BJ (cell line): ENCODE measurements around the gene STS. TPM values are rescaled to one million over a fixed set of nuclear protein-coding genes. Genes with fewer than 3 reads are reported as not detected.

Experiments used
- CTCF ChIA-PET: fragments of 350-600 bp; formaldehyde crosslinking; extraction: SDS; loops from one replicate; lab custom pipeline; 2021; ENCODE audit warnings: antibody characterized with exemption, inconsistent platforms; lab: Yijun Ruan, JAX
- POLR2A ChIA-PET: fragments of 300-600 bp; sonication (Branson Sonifier 250); formaldehyde crosslinking; extraction: SDS; loops from one replicate; lab custom pipeline; 2021; ENCODE audit warnings: antibody characterized with exemption; lab: Charles Lee
- DNase-seq: peaks from one replicate; pipeline ENCODE4 v3.0.0-alpha.2; 2011; ENCODE audit warnings: low read depth
- H3K27me3 ChIP-seq: 2 replicates; pipeline ENCODE4 v1.6.0; 2011; ENCODE audit warnings: low read length; ENCODE audit not compliant: control insufficient read depth, insufficient read depth
- H3K36me3 ChIP-seq: 2 replicates; pipeline ENCODE4 v1.5.1; 2011; ENCODE audit warnings: low read length; ENCODE audit not compliant: control insufficient read depth, insufficient read depth
- H3K4me3 ChIP-seq: 2 replicates; pipeline ENCODE4 v1.5.1; 2011; ENCODE audit warnings: low read depth, mild to moderate bottlenecking, control low read depth, low read length
- polyA plus RNA-seq: library from polyadenylated mRNA; depleted of rRNA; stranded (reverse); fragments of >200 nt; gene quantifications from 2 replicates; pipeline ENCODE4 v1.2.3, GENCODE V29; 2011
- TF ChIP-seq, protein P1 (sequence below): IDR thresholded peaks from 2 replicates; pipeline ENCODE4 v1.5.1; 2011; ENCODE audit warnings: low read depth, mild to moderate bottlenecking, control low read depth, inconsistent platforms, low read length, moderate library complexity; ENCODE audit not compliant: insufficient read depth

STS gene
- polyA plus RNA-seq, 1 experiment, result 11.8 TPM

DNA sequence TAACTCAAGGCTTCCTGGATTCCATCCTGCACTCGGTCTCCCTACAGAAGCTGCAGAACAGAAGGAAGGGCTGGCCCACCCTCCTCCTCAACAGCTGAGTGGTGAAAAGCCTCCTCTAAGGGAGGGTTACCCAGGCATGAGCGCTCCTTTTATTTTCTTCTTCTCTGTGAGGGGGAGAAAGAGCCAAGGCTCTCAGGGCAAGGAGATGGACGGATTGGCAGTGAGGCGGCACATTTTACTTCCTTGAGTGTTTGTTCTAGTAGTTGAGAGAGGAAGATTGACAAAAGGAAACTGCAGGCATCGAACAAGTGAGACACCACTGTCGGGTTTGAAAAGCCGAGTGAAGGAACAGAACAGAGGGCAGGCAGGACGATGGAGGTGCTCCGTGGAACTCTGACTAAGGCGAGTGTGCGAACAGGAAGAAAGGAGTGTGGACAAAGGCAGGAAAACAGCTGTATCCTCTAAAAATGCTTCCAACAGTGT lies 38.4 kb upstream of the STS start:
- TF ChIP-seq, protein P1, sequence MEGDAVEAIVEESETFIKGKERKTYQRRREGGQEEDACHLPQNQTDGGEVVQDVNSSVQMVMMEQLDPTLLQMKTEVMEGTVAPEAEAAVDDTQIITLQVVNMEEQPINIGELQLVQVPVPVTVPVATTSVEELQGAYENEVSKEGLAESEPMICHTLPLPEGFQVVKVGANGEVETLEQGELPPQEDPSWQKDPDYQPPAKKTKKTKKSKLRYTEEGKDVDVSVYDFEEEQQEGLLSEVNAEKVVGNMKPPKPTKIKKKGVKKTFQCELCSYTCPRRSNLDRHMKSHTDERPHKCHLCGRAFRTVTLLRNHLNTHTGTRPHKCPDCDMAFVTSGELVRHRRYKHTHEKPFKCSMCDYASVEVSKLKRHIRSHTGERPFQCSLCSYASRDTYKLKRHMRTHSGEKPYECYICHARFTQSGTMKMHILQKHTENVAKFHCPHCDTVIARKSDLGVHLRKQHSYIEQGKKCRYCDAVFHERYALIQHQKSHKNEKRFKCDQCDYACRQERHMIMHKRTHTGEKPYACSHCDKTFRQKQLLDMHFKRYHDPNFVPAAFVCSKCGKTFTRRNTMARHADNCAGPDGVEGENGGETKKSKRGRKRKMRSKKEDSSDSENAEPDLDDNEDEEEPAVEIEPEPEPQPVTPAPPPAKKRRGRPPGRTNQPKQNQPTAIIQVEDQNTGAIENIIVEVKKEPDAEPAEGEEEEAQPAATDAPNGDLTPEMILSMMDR, result no peak
- CTCF ChIA-PET, result interaction anchor here (0.6 kb wide), 1 partner anchor 217 kb away, joined by 3 read pairs; no protein-coding TSS in a partner anchor
- H3K4me3 ChIP-seq, result no peak overlapping the region

DNA sequence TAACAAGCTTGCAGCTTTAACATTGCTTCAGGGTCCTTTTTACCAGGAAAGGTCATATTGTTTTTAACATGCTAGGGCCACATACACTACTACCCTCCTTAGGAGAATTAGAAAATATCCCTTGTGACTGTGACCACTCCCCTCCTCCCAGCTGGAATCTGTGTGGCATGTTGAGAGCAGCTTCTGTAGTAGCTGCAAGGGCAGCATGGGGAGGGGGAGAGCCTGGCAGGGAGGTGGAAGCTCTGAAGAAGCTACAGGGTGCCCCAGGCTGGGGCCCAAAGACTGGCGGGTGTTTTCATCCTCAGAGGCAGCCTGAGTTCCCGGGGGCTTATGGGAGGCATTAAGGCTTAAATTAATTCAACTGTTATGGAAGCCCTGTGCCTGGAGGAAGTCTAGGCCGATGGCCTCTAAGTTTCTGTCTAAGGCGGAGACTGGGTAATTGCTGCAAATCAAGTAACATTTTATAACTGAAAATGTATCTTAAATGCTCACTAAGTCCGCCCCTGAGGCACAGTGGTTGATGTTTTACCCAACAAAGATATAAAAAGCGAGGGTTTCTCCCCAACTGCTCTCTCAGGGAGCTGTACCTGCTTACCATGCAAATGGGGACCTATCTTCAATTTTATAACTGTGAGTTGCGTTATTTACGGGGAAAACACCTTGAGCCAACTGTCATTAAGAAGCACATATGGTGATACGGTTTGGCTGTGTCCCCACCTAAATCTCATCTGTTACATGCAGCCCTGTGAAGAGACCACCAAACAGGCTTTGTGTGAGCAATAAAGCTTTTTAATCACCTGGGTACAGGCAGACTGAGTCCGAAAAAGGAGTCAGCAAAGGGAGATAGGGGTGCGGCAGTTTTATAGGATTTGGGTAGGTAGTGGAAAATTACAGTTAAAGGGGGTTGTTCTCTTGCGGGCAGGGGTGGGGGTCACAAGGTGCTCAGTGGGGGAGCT lies 37.4 kb upstream of the STS start:
- POLR2A ChIA-PET, result no interaction called here

More for the DNA sequence above, 38.4 kb upstream of the STS start:
- POLR2A ChIA-PET, result no interaction called here
- Histone ChIP-seq H3K27me3 (no peaks in the 10 kb centered on the region), H3K36me3 (no peaks in the 10 kb centered on the region; the same call in 1 of the 2 replicates)
- DNase-seq, result no peak

DNA sequence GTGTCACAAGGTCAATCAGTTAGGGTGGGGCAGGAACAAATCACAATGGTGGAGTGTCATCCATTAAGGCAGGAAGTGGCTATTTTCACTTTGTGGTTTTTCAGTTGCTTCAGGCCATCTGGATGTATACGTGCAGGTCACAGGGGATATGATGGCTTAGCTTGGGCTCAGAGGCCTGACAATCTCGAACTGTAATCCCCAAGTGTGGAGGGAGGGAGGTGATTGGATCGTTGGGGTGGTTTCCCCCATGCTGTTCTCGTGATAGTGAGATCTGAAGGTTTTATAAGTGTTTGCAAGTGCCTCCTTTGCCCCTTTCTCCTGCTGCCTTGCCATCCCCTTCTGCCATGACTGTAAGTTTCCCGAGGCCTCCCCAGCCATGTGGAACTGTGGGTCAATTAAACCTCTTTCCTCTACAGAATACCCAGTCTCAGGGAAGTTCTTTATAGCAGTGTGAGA lies 36.7 kb upstream of the STS start:
- Histone ChIP-seq H3K36me3 (no peaks in the 10 kb centered on the region), H3K27me3 (no peaks in the 10 kb centered on the region), H3K4me3 (no peak overlapping the region)
- no peak for DNase-seq
- POLR2A ChIA-PET, result no interaction called here
- TF ChIP-seq, protein P1, result no peak
- CTCF ChIA-PET, result no interaction called here

More for the DNA sequence above, 37.4 kb upstream of the STS start:
- Histone ChIP-seq H3K27me3 (no peaks in the 10 kb centered on the region), H3K4me3 (no peak overlapping the region), H3K36me3 (no peaks in the 10 kb centered on the region; the same call in 1 of the 2 replicates)
- DNase-seq, result no peak
- CTCF ChIA-PET, result interaction anchor here (0.6 kb wide), 1 partner anchor 216 kb away, joined by 3 read pairs; no protein-coding TSS in a partner anchor
- TF ChIP-seq, protein P1, result no peak

DNA sequence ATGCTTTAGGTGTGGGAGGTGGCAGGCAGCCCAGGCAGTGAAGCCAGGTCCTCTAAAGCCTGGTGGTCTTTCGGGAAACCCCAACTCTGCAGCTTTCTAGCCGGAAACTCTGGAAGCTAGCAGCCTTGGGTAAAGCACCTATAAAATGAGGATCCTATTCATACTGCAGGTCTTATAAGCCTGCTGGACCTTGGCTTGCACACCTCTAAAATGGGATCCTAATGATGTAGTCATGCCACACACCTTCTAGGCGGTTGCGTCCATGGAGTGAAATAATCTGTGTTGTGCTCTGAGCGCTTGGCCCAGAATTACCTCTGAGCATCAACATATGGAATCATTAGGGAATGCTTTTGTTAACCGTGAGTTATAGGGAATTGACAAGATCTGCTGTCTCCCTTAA lies 36.0 kb upstream of the STS start:
- Histone ChIP-seq H3K27me3 (no peaks in the 10 kb centered on the region), H3K4me3 (no peak overlapping the region), H3K36me3 (no peaks in the 10 kb centered on the region)
- CTCF ChIA-PET, result no interaction called here
- DNase-seq, result no peak
- TF ChIP-seq, protein P1, result no peak
- POLR2A ChIA-PET, result no interaction called here

DNA sequence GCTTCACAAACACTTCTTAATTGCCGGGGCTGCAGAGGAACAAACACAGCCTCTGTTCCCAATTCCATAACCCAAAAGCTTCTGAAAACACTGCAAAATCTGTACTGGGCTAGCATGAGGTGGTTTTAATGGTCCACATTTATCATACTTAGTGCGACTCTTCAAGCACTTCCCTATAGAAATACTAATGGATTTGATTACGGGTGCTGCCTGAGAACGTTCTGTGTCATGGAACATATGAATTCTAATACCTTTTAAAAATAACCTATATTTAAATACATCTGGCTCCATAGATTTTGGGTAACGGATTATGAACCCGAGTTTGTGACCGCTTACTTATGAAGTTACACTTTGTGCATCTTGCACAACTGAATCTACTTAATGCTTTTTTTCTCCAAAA lies 35.4 kb upstream of the STS start:
- POLR2A ChIA-PET, result no interaction called here
- H3K4me3 ChIP-seq, result no peak overlapping the region
- H3K27me3 ChIP-seq, result no peaks in the 10 kb centered on the region
- H3K36me3 ChIP-seq, result no peaks in the 10 kb centered on the region
- TF ChIP-seq, protein P1, result no peak
- CTCF ChIA-PET, result no interaction called here
- DNase-seq, result no peak
